ENCODE measurements around the gene TANC1.

Gene TANC1

DNA sequence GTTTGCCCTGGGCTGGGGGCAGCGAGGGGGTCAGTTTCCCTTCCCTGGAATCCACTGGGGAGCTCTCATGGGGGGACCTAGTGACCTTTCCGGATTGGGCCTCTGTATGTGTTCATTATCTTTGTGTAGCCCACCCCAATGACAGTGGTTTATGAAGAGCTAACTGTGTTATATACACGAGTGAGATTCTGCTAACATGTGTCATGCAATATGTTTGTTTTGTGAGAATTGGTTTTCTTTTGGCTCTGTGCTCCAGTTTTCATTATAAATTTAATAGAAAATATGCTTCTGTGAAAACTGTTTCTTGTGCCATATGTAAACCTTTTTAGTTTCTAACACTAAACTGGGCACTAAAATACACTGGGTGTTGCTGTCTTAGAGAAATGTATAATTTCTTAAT, 207.5 kb downstream of the TANC1 start:
- DNase-seq: no peak

- no peak for DNase-seq
Observed at GRCh38 chr2:159176555-159176954, 208.1 kb downstream of the TANC1 start.

- DNase-seq: no peak
Observed at GRCh38 chr2:159177357-159177756, 208.9 kb downstream of the TANC1 start.

GRCh38 chr2:159177957-159178356, 209.5 kb downstream of the TANC1 start:
- no peak for DNase-seq

GRCh38 chr2:159179096-159179495, 210.7 kb downstream of the TANC1 start:
- no peak for DNase-seq

DNA sequence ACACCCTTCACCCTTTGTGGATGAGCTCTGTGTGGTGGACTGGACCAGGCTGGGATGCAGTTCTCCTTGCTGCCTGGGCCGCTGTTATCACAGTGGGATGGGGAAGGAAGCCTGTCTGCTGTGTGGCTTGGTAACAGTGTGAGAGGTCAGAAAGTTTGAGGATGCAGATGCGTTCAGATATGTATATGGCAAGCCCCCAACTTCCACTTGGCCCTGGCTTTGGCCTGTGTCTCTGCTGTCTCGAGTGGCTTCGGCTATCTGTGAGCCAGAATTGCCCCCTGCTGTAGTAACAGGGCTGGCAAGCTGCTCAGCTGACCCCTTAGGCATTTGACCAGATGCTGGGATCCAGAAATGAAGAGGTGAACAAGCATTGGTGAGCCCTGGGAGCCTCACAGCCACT, 211.3 kb downstream of the TANC1 start:
- no peak for DNase-seq

GRCh38 chr2:159183346-159183745, 214.9 kb downstream of the TANC1 start:
- no peak for DNase-seq

GRCh38 chr2:159185401-159186130, 217.1 kb downstream of the TANC1 start:
- DNase-seq: peak; percentile 45

DNA sequence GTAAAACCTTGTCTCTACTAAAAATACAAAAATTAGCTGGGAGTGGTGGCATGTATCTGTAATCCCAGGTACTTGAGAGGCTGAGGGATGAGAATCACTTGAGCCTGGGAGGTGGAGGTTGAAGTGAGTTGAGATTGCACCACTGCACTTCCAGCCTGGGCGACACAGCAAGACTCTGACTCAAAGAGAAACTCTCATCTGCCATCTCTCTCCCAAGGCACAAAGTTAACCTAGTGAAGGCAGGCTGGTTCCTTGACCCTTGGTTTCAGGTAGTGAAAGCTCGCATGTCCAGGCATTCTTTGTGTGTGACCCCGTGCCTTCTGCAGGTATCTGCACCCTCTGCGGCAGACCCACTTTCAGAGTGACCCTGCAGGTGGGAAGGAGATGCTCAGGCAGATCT, 218.0 kb downstream of the TANC1 start:
- DNase-seq: no peak

- DNase-seq: no peak
Observed at GRCh38 chr2:159187106-159187505, 218.7 kb downstream of the TANC1 start.

DNA sequence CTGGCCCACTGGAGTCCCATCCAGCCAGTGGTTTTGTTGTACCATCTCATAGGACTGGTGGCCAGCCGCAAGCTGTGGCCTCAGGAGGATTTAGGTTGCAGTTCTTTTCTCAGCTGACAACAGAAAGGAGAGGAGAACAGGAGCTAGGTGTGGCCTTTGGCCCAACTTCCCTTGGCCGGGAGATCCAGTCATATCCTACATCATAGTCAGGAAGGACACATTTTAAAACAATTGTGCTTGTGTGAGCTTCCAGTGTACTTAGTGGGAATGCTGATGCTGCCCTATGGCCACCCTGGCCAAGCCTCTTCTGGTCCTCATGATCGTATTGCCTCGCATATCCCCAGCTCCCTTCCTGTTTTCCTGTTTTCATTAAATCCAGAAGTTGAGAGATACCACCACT, 220.0 kb downstream of the TANC1 start:
- DNase-seq: no peak

GRCh38 chr2:159192371-159192918, 224.0 kb downstream of the TANC1 start:
- no peak for DNase-seq

GRCh38 chr2:159193791-159194190, 225.4 kb downstream of the TANC1 start:
- DNase-seq: no peak

DNA sequence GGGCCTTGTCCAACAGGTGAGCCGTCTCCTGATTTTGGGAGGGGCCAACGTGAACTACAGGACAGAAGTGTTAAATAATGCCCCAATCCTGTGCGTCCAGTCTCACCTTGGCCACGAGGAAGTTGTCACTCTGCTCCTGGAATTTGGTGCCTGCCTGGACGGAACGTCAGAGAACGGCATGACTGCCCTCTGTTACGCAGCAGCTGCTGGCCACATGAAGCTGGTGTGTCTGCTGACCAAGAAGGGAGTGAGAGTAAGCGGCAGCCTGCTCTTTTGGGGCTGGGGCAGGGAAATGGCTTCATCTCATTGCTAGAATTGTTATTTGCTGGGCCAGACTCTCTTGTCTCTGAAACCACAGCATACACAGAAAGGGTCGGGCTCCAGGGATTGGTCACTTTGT, 225.8 kb downstream of the TANC1 start:
- DNase-seq: no peak

GRCh38 chr2:159195697-159196096, 227.3 kb downstream of the TANC1 start:
- no peak for DNase-seq

GRCh38 chr2:159196393-159196925, 228.0 kb downstream of the TANC1 start:
- DNase-seq: no peak

GRCh38 chr2:159199236-159199635, 230.8 kb downstream of the TANC1 start:
- DNase-seq: no peak

DNA sequence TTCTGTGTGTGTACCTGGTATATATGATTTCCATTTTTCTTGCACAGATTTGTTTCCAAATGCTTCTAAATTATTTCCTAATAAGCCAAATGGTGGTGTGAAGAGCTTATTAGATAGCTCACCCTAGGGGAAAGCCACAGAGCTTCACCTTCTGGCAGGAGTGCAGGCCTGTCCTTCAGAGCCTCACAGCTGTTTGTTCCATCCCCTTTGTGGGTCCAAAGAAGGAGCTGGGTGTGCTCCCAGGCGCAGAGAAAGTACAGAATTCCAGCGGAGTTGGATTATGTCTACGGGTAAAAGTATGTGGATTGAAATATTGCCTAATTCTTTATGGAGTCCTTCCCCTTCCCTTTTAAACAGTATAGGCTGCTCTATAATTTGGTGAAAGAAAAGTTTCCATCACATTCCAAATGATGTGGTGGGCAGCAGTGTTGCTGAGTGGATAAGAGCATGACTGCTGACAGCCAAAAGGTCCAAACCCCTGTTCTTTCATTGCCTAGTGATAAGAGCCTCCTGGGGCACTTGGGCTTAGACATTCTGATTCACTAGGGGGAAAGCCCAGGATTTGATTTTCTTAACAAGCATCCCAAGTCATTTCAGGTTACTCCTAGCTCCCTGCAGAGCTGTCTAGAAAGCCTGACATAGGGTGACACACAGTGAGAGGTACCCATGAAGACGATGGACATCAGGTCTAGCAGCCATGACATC, 231.5 kb downstream of the TANC1 start:
- DNase-seq: no peak

GRCh38 chr2:159200498-159200897, 232.1 kb downstream of the TANC1 start:
- DNase-seq: no peak

DNA sequence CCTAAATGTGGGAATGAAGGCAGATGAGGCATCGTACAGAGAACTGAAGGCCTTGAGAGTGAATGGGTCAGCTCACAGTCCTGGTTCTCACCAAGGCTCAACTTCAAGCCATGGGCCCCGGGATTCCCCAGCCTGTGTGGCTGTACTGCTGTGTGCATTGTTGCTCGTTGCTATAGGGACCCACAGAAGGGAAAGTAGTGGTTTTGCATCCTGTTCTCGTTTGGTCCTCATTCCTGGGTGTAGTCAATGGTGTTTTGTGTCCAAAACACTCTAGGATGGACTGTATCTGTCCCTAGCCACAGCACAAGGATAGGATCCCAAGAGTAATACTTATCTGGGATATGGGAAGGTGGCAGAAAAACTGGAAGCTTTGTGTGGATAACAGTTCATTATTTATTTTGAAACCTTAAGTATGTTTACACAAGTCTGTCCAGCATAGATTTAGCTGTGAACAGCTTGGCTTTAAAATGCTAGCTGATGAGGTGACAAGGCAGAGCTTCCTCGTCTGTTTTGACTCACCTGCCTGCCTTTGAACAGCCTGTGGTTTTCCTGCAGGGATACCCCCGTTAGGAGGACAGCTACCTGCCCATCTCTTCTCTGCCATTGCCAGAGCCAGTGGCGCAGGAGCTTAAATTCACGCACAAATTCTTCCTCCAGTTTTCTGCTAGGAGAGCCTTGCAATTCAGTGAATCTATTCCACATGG, 233.1 kb downstream of the TANC1 start:
- DNase-seq: no peak

DNA sequence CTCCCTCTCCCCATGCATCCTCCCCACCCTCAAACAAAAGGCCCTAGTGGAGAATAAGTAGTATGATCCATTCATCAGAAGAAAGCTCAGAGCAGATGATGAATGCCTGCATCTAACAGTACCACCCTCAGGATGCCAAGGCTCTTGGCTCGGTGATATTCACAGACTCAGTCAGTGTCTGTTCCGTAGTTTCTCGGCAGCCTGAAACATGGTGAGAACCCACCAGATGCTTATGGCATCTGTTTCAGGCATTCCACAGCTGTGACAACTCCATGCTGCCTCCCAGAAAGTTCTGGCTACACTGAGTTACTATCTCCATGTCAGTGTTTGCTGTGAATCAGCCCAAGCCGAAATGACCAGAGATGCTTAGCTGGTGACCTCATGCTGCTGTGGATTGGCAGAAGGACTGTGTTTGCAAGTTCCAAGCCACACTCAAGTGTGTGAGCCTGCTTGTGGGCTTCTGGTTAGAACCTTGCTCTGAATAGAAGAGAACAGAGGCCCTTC, 234.2 kb downstream of the TANC1 start:
- peak; percentile 41 for DNase-seq

DNA sequence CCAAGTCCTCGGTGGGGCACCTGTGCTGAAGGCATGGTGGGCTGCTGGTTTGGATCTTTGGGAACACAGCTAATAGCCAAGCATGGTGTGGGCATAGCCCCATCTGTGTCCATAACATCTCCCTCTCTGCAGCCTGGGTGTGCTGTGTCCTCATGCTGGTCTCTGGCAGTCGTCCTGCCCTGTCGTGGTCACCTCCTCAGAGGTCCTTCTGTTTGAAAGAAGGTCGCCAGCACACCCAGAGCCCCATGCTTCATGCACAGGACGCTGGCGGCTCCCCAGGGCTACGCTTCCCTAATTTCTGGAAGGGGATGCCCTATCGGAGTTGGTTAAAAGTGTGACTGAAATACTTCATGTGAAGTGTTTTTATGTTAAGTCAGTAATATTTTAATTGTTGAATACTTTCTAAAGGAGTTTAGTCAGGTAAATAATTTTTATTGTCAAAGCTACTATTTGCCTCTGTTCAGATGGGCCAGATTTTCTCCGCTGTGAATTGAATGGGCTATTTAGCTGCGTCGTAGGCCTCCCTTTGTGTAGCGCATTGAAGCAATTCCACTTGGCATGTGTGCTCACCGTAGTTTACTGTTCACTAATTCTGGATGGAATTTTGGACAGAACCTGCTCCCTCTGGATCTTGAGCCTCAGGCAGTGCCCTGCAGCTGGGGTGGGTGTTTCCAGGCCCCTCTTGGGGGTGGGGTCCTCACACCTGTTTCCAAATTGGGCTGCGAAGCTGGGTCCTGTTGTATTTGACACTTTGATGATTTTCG, 236.1 kb downstream of the TANC1 start:
- DNase-seq: no peak

Data from eye (tissue), 1 donor.